Measurements from ENCODE around the gene SDC3. TPM values are rescaled to one million over a fixed set of nuclear protein-coding genes. Genes with fewer than 3 reads are reported as not detected.

SDC3 gene
- total and polyA plus RNA-seq, 7 donors = 3.3 to 11.6 (median 6.8) TPM

DNA sequence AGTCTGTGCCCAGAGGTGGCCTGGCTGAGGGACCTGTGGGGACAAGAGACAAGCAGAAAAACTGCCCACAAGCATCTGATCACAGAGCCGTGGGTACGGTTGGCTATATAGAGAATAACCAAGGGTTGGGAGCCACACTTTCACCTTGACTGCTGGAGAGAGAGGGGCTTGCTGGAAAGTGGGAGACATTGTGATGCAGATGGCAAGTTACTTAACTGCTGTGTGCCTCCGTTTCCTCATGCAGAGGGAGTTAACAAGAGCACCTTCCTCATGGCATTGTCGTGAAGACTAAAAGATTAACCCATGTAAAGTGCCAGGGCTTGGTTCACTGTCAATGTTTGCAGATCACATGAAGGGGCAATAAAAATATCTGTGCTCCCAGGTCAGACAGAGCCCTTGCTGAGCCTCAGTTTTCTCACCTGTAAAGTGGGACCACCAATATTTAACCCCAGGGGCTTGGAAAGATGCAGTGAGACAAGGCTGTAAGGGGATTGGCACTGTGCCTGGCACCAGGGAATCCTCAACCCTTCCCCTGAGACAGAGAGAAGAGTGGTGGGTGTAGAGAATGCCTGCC, 52.8 kb downstream of the SDC3 start:
- Histone ChIP-seq H3K36me3 (ENCODE audit: insufficient read depth in 1 of 2, low read depth in 1 of 2) (no peaks in the 10 kb centered on the region), H3K4me3 (no peak overlapping the region), H3K9me3 (no peaks in the 10 kb centered on the region), H3K4me1 (no peaks in the 10 kb centered on the region), H3K27me3 (ENCODE audit: insufficient read depth in 3 of 3, low read length in 2 of 3) (no peaks in the 10 kb centered on the region), H3K27ac (no peak overlapping the region)
- intact Hi-C loops (cut with DNase I) = no loop called here
- TF ChIP-seq, protein P1, sequence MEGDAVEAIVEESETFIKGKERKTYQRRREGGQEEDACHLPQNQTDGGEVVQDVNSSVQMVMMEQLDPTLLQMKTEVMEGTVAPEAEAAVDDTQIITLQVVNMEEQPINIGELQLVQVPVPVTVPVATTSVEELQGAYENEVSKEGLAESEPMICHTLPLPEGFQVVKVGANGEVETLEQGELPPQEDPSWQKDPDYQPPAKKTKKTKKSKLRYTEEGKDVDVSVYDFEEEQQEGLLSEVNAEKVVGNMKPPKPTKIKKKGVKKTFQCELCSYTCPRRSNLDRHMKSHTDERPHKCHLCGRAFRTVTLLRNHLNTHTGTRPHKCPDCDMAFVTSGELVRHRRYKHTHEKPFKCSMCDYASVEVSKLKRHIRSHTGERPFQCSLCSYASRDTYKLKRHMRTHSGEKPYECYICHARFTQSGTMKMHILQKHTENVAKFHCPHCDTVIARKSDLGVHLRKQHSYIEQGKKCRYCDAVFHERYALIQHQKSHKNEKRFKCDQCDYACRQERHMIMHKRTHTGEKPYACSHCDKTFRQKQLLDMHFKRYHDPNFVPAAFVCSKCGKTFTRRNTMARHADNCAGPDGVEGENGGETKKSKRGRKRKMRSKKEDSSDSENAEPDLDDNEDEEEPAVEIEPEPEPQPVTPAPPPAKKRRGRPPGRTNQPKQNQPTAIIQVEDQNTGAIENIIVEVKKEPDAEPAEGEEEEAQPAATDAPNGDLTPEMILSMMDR (IDR thresholded peaks at IDR 0.05) = no peak
- DNase-seq (no peak), ATAC-seq (no peak)
- WGBS, 3 donors = 55 to 62% (median 59%) methylated on average over 4 of the region's 4 CpGs

DNA sequence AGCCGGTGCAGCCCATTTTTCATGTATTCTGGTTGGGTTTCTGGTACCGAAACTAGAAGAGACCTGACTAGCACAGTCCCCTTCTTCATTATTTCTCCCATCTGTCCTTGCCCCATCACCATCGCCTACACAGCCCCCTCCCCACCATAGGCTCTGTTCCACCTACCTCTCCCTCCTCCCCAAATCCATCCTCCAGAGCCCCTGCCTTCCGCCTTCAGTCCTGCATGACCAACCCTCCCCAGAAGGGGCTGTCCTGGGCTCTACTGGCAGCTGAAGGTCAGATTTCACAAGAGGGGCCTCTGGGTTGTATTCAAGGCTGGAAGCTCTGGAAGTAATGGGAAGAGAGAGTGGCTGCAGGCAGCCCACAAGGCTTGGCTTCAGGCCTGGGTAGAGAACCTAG, 55.2 kb downstream of the SDC3 start:
- WGBS, 3 donors = 70 to 84% (median 83%) methylated on average over 4 of the region's 4 CpGs
- no peak for ATAC-seq
- Histone ChIP-seq H3K36me3 (ENCODE audit: insufficient read depth in 1 of 2, low read depth in 1 of 2) (no peaks in the 10 kb centered on the region), H3K9me3 (no peaks in the 10 kb centered on the region), H3K27ac (no peak overlapping the region), H3K4me3 (no peak overlapping the region), H3K4me1 (no peaks in the 10 kb centered on the region), H3K27me3 (ENCODE audit: insufficient read depth in 3 of 3, low read length in 2 of 3) (no peaks in the 10 kb centered on the region)
- TF ChIP-seq, protein P1 (IDR thresholded peaks at IDR 0.05) = no peak
- no peak for DNase-seq
- intact Hi-C loops (cut with DNase I) = no loop called here

DNA sequence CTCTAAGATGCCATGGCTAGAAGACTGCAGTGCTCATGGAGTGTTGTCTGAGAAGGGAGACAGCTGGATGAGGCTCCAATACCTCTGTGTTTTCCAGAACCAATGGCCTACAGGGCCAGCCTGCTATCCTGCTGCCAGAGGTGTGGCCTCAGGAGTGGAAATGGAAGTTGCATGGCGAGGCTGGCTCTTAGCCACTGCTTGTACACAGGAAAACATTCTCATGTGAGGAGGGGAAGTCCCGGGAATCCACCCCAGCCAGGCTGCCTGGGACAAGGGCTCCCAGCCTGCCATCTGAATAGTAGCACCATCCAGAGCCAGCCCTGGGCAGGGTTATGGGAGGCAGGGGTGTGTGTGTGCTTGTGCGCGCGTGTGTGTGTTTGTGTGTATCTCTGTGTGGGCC, 56.5 kb downstream of the SDC3 start:
- 46 to 70% (median 58%) methylated on average over 2 to 5 of the region's 5 CpGs for WGBS, 3 donors
- intact Hi-C loops (cut with DNase I) = no loop called here
- Histone ChIP-seq H3K36me3 (ENCODE audit: insufficient read depth in 1 of 2, low read depth in 1 of 2) (no peaks in the 10 kb centered on the region), H3K27me3 (ENCODE audit: insufficient read depth in 3 of 3, low read length in 2 of 3) (no peaks in the 10 kb centered on the region), H3K9me3 (no peaks in the 10 kb centered on the region), H3K4me1 (no peaks in the 10 kb centered on the region), H3K27ac (no peak overlapping the region), H3K4me3 (no peak overlapping the region)
- peak in 3 of 4 donors; percentile 21 to 44 (median 30) for ATAC-seq
- TF ChIP-seq, protein P1 (IDR thresholded peaks at IDR 0.05) = no peak
- DNase-seq = peak in 1 of 2 donors; percentile 49

DNA sequence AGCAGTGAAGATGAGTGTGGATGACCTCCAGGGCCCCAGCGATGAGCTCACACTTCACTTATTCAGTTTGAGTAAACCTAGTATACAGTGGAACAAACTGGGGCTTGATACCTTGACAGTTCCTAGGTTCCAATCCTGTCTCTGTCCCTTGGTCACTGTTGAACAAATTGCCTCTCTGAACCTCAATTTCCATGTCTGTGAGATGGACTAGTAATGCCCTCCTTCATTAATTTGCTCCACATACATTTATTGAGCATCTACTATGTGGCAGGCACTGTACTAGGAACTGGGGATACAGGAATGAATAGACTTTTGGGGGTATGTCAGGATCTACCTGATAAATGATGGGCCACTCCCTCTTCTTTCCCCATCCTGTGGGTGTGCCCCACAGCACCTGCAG, 57.3 kb downstream of the SDC3 start:
- ATAC-seq (no peak), DNase-seq (no peak)
- H3K36me3 ChIP-seq (ENCODE audit: insufficient read depth in 1 of 2, low read depth in 1 of 2) = no peaks in the 10 kb centered on the region
- 95 to 100% (median 100%) methylated on average over 1 of the region's 1 CpG for WGBS, 3 donors
- TF ChIP-seq, protein P1 (IDR thresholded peaks at IDR 0.05) = no peak
- no peaks in the 10 kb centered on the region for H3K9me3 ChIP-seq
- H3K4me3 ChIP-seq = no peak overlapping the region
- intact Hi-C loops (cut with DNase I) = no loop called here
- H3K27ac ChIP-seq = no peak overlapping the region
- peaks cover 0 to 4% (median 3%) of the 10 kb centered on the region in 3 donors for H3K27me3 ChIP-seq (ENCODE audit: insufficient read depth in 3 of 3, low read length in 2 of 3)
- H3K4me1 ChIP-seq = no peaks in the 10 kb centered on the region

DNA sequence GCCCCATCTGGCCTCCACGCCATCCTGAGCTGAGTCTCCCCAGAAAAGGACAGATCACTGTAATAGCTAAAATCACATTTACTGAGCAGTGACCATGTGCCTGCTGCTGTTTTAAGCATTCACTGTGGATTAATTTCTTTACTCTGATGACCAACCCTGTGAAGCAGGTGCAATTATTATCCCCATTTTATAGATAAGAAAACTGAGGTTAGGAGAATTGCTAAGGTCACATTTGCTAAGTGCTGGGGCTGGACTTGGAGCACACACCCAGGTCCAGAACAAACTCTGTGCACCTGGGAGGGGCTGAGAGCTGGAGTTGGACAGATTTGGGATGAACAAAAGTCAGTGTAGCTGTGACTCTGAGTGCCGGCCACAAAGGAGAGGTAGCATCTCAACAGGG, 58.0 kb downstream of the SDC3 start:
- Histone ChIP-seq H3K9me3 (no peaks in the 10 kb centered on the region), H3K4me1 (no peaks in the 10 kb centered on the region), H3K36me3 (ENCODE audit: insufficient read depth in 1 of 2, low read depth in 1 of 2) (no peaks in the 10 kb centered on the region), H3K27ac (no peak overlapping the region), H3K4me3 (no peak overlapping the region), H3K27me3 (ENCODE audit: insufficient read depth in 3 of 3, low read length in 2 of 3) (peaks cover 0 to 11% (median 3%) of the 10 kb centered on the region in 3 donors)
- WGBS, 3 donors = 73 to 86% (median 83%) methylated on average over 2 of the region's 2 CpGs
- TF ChIP-seq, protein P1 (IDR thresholded peaks at IDR 0.05) = no peak
- DNase-seq (no peak), ATAC-seq (no peak)
- intact Hi-C loops (cut with DNase I) = no loop called here

Data from psoas muscle (tissue), 8 donors.